NCI-H187 treated with DMSO at 0.1 percent for 48 hours (cell line): ENCODE measurements around the gene GJC2.
"Not testable (repeated sequence)": the region's sequence is repeated elsewhere in the genome, so short reads cannot be mapped to it uniquely, and the experiment has no call there.

ENCODE experiments used
- DNase-seq: peaks from one replicate; lab custom pipeline; 2025; lab: John Stamatoyannopoulos, UW

The GJC2 gene

GRCh38 chr1:228173528-228174481 lies 24.1 kb downstream of the GJC2 start:
- not testable (repeated sequence) for DNase-seq

DNA sequence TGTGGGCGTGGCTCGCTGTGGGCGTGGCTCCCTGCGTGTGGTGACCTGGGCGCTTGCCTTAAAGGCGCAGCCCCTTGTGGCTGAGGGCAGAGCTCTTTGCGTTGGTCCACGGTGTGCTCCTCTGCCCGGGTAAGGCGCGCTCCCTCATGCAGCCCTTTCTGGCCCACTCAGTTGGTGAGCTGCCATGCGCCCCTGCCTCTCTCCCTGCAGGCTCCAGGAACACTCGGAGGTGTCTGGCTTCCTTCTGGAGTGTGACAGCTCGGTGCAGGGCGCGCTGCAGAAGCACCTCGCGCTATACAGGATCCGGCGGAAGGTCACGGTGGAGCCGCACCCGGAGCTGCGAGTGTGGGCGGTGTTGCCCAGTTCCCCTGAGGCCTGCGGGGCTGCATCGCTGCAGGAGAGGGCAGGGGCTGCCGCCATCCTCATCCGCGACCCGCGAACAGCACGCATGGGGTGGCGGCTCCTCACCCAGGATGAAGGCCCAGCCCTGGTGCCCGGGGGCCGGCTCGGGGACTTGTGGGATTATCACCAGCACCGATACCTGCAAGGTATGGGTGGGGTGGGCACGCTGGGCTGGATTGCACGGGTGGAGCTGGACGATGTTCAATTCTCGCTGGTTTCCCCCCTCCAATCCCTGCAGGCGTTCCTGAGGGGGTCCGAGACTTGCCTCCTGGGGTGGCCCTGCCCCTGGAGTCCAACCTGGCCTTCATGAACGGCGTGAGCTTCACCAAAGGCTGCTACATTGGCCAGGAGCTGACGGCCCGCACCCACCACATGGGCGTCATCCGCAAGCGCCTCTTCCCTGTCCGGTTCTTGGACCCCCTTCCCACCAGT lies 25.0 kb downstream of the GJC2 start:
- no peak for DNase-seq

DNA sequence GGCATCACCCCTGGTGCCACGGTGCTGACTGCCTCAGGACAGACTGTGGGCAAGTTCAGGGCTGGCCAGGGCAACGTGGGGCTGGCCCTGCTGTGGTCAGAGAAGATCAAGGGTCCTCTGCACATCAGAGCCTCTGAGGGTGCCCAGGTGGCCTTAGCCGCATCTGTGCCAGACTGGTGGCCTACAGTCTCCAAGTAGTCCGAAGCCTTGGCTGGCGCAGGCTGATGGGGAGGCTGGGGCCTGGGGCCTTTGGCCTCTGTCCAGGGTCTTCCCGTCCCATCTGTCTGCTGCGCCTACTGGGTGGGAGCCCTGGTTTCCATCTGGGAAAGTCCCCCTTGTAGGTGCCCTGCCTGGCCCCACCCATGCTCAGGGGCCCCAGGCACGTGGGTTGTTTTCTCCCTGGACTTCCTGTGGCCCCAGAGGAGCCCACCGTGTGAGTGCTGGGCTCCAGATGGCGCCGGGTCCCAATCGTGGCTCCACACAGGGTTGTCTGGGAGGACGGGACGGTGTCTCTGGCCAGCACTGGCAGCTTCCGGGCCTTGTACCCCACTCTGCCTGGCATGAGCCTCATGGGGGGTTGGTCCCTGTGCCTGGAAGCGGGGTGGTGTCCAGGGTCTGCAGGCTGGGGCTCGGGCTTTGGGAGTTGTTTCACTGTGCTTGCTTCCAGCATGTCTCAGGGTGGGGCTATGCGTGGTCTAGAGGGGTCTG lies 25.7 kb downstream of the GJC2 start:
- no peak for DNase-seq

GRCh38 chr1:228176024-228176395 lies 26.3 kb downstream of the GJC2 start:
- no peak for DNase-seq

- DNase-seq: no peak
Observed at GRCh38 chr1:228176461-228177182, 26.9 kb downstream of the GJC2 start.

DNA sequence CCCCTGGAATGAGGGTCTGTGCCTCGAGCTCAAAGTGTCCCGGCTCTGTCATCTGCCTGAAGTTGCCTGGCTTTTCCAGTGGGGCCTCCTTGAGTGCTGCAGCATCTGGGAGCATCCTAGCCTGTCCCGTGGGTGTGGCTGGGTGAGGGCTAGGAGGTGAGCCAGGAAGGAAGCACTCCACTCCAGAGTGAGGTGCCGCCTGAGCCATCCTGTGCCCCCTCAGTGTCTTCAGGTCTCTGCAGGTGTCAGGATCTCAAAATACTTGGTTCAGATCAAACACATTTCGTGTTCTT lies 27.4 kb downstream of the GJC2 start:
- DNase-seq: no peak

DNA sequence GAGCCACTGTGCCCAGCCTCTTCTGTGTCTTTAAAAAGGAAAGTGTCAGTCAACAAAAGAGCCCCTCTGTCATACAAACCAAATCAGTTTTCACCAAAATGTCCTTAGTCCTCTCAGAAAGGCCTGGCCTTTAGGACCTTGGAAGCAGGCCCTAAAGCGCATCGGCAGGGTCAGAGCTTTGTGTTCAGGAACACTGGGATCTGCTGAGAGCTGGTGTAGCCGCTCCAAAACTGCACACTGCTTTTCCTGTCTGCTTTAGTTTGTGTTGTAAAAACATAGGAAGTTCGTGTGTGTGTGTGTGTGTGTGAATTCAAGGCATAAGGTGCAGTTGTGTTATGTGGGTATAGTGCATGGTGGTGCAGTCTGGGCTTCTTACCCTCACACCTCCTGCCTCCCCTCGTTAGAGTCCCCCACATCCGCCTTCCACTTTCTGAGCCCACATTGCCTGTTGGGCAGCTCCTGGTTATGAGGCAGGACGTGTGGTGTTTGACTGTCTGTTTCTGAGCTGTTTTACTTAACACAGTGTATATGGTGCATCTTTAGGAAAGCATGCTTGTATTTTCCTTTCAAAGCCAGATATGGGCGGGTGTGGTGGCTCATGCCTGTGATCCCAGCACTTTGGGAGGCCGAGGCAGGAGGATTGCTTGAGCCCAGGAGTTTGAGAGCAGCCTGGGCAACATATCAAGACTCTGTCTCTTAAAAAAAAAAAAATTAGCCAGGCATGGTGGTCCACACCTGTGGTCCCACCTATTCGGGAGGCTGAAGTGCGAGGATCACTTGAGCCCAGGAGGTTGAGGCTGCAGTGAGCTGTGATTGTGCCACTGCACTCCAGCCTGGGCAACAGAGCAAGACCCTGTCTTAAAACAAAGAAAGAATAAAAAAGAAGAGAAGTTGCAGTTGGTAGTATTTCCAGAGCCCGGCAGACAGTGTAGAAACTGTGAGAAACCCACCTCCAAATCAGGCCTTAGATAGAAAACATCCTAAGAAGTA lies 28.3 kb downstream of the GJC2 start:
- DNase-seq: no peak

GRCh38 chr1:228178737-228179684 lies 29.3 kb downstream of the GJC2 start:
- no peak for DNase-seq

DNA sequence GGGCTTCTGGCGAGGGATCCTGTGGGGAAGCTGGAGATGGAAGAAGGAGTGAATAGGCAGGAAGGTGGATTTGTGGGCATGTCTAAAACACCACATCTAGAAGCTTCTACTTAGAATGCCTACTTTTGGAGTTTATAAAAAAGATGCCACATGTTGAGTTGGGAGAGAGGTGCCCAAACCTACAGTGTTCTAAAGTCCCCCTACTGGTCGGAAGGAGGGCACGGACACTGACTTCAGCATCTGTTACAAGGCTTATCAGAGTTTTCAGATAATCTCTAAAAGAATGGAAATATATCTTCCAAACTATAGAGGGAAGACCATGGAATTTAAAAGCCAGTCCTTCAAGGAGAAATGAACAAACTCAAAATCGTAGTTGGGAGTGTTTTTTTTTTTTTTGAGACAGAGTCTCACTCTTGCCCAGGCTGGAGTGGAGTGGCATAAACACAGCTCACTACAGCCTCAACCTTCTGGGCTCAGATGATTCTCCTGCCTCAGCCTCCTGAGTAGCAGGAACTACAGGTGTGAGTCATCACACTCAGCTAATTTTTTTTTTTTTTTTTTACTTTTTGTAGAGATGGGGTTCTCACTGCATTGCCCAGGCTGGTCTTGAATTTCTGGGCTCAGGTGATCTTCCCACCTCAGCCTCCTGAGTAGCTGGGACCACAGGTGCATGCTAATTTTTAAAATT lies 30.7 kb downstream of the GJC2 start:
- DNase-seq: no peak

DNA sequence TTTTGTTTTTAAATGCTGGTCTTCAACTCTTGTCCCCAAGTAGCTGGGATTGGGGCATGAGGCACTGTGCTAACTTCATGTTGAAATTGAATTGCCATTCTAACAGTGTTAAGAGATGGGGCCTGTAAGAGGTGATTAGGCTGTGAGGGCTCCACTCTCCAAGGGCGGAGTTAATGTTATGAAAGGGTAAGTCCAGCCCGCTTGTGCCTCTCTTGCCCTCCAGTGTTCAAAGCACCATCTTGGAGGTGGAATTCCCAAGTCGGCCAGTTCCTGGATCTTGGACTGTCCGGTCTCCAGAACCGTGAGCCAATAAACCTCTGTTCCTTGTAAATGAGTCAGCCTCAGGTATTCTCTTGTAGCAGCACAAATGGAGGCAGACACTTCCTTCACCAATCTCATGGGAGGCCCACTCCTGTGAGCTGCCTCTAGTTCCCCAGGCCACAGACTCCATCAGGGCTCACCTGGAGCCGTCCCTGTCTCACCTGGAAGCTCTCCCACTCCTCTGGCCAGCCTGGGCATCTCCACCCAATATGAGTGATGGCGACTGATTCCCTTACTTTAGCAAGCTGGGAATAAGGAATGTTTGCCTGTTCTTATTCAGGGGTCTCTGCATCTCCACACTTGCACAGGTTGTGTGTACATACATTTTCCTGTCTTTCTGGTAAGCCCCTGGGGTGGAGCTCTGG lies 31.4 kb downstream of the GJC2 start:
- DNase-seq: no peak

GRCh38 chr1:228181645-228182034 lies 31.9 kb downstream of the GJC2 start:
- no peak for DNase-seq

GRCh38 chr1:228182296-228183030 lies 32.7 kb downstream of the GJC2 start:
- DNase-seq: no peak

- DNase-seq: no peak
Observed at GRCh38 chr1:228184152-228184551, 34.4 kb downstream of the GJC2 start.

DNA sequence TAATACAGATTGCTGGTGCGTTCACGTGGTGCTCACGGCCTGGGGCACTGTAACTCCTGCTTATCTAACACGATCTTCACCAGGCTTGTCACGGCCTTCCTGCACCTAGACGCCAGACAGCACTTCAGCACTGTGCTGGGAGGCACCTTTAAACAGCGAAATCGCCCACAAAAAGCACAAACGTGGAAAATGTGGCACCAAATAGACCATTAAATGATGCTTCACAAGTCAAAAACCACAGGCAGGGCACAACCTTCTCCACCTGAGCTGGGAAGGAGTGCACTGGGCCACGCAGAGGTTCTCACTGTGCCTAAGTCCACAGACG lies 35.9 kb downstream of the GJC2 start:
- no peak for DNase-seq

DNA sequence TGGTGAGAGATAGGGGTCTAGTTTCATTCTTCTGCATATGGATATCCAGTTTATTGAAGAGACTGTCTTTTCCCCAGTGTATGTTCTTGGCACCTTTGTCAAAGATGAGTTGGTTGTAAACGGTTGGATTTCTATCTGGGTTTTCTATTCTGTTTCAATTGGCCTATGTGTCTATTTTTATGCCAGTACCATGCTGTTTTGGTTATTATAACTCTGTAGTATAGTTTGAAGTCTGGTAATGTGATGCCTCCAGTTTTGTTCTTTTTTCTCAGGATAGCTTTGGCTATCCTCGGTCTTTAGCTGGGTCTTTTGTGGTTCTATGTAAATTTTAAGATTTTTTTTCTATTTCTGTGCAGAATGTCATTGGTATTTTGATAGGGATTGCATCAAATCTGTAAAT lies 38.5 kb downstream of the GJC2 start:
- DNase-seq: not testable (repeated sequence)

GRCh38 chr1:228190182-228190581 lies 40.5 kb downstream of the GJC2 start:
- DNase-seq: no peak

- DNase-seq: no peak
Observed at GRCh38 chr1:228190778-228191177, 41.0 kb downstream of the GJC2 start.

DNA sequence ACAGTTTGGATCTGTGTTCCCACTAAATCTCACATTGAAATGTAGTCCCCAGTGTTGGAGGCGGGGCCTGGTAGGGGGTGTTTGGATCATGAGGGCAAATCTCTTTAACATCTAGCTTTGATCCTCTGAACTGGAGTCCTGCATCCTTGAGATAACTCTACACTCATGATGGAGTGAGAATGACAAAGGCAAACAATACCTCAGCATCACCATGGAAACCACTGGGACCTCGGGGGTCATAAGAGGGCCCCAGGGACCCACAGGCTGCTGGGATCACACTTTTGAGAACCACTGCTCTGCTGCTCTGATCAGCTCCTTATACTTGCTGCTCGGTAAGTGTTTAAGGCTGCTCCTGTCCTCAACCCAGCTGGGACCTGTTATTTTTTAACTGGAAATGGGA lies 44.7 kb downstream of the GJC2 start:
- no peak for DNase-seq
